NCI-H2196 treated with DMSO at 0.1 percent for 48 hours (cell line): ENCODE results near the gene RHOF.
"Not testable (repeated sequence)": the region's sequence is repeated elsewhere in the genome, so short reads cannot be mapped to it uniquely, and the experiment has no call there.

Experiments used
- DNase-seq: peaks from one replicate; lab custom pipeline; 2025; ENCODE audit not compliant: unreplicated experiment; lab: John Stamatoyannopoulos, UW

RHOF gene

DNA sequence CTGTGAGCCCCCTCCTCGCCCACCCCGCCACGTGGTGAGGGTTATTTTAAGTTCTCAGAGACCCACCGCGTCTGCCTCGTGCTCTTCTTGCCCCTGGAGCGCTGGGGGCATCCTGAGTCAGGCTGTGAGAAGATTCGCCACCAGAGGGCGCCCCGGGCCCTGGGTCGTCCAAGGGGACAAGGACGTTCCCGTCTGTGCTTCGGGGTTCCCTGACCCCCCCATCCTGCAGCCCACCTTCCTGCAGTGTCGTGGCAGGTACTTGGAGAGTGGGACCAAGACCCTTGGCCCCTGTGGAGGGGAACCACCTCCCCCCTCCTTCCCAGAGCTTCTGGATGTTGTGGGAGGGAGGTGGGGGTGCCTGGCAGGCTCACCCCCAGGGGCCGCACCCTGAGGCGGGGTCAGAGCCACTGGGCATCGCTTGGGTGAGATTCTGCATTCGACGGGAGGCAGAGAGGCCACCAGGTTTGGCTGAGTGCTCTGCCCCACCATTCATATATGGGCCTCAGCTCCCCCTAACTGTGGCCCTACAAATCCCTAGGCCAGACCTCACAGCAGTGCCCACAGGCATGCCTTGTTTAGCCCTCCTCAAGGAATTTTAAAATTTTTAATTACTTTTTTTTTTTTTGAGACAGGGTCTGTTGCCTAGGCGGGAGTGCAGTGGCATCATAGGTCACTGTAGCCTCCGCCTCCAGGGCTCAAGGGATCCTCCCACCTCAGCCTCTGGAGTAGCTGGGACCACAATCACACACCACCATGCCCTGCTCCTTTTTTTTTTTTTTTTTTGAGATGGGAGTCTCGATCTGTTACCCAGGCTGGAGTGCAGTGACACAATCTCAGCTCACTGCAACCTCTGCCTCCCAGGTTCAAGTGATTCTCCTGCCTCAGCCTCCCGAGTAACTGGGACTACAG lies 17.0 kb downstream of the RHOF start:
- DNase-seq, result no peak

DNA sequence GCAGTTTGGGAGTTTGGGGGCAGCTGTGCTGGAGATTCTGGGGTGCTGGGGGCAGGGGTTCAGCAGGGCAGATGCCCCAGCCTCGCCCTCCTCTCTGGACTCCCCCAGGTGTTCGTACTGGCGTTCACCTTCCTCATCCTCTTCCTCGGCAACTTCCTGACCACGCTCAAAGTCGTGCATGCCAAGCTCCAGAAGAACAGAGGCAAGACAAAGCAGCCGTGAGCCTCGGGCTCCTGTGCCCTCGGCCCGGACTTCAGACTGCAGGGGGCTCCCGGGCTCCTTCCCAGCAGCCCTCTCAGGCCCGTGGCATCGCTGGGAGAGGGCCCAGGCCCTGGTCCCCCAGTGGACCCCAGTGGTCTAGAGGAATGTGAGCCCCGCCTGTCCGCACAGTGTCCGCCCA lies 18.0 kb downstream of the RHOF start:
- DNase-seq, result no peak

DNA sequence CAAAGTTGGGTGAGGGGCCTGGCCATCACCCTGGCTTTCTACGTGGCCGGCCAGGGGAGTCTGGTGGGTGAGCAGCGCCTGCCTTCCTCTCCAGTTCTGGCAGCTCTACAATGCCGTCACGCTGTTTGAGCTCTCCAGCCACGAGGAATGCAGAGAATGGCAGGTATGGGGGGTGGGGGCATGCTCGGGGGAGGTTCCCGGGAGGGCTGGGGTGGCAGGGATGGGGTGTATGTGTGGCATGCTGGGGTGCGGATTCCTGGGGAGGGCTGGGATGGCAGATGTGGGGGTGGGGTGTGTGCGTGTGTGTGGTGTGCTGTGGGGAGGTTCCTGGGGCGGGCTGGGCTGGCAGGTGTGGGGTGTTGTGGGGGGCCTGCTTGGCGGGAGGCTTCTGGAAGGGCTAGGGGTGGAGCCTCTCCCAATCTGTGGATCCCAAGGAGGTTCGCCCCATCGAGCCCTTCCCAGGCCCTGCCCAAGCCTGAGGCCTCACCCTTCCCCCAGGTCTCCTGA lies 18.5 kb downstream of the RHOF start:
- no peak for DNase-seq

DNA sequence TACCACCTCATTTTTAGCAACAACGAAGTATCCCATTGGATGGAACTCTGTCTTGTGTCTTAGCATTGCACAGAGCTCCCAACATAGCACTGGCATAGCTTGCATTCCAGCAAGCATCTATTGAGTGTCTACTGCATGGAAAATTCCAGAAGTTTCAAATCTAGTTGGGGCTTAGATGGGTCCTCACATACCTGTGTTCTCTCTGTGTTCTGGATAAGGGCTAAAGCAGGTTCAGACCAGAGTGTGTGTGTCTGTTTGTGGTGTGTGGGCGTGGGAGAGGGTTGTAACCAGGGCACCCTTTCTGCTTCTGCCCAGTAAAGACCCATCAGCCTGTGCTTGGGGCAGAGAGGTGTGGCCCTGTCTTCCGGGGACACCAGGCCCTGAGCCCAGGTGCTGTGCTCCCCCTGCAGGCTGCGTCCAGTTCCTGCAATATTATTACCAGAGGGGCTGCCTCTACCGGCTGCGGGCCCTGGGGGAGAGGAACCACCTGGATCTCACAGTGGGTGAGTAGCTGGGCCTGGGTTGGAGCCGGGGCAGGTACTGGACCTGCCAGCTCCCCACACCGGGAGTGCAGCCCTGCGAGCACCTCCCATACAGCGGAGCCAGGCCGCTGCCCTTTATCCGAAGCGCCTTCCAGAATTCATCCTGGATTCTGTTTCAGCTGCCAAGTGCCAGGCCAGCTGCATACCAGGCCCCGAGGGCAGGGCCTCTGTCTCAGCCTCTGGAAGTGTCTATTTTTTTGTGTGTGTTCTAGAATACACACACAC lies 20.3 kb downstream of the RHOF start:
- peak; percentile 77 for DNase-seq

DNA sequence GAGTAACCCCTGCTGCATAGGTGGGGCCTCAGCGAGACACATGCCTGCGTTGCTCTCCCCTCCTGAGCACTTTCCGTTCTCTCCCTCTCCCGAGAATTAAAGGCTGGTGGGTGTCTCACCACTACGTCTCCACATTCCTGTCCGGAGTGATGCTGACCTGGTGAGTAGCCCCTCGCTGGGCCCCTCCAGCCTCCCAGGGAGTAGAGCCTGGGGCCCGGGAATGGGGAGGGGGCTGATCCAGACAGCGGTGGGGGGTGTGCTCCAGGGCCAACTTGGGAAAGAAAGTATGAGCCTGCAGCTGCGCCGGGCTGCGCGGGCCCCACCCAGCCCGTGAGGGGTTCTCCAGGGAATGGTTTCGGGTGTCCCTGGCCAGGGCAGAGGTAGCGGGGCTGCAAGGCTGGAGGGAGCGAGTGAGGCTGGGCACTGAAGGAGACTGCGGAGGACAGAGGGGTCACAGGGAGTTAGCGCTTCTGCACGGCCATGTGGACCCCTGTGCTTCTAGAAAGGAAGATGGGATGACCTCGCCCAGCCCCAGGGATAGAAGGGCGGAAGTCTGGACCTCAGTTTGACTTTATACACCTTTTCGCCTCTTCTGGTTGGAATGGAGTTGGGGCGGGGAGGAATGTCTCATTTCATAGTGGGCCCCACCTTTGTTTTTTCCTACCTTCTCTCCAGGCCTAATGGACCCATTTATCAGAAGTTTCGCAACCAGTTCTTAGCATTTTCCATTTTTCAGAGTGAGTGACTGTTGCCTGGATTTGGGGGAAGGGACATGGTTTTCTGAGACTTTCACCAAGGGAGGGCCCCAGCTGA lies 22.5 kb downstream of the RHOF start:
- no peak for DNase-seq

DNA sequence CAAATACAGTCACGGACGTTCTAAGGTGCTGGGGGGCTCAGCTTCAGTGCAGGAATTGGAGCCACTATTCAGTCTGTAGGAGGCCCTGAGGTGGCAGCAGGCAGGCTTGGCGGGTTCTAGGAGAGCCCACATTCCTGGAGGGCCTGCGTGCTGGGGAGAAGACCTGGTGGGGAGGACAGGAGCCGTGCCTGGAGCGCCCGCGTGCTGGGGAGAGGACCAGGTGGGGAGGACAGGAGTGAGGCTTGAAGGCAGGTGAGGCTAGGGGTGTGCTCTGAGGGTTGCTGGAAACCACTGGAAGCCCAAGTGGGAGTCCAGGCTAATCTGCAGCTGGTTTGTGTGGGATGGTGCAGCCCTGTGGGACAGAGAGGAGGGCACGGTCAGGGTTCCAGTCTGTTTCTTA lies 23.1 kb downstream of the RHOF start:
- no peak for DNase-seq

DNA sequence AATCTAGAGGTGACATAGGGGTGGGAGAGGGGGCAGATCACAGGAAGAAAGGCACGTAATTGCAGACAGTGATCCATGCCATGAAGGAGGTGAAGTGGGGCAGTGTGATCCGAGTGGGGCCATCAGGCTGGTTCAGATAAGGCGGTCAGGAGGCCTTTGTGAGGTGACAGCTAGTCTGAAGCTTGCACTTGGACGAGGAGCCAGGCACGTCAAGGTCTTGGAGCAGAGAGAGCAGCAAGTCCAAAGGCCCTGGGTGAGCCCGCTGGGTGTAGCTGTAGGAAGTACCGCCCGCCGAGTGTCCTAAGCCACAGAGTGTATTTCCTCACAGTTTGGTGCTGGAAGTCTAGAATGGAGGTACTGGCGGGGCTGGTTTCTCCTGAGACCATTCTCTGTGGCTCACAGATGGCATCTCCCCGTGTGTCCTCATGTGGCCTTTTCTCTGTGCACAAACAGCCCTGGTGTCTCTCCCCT lies 23.6 kb downstream of the RHOF start:
- no peak for DNase-seq

DNA sequence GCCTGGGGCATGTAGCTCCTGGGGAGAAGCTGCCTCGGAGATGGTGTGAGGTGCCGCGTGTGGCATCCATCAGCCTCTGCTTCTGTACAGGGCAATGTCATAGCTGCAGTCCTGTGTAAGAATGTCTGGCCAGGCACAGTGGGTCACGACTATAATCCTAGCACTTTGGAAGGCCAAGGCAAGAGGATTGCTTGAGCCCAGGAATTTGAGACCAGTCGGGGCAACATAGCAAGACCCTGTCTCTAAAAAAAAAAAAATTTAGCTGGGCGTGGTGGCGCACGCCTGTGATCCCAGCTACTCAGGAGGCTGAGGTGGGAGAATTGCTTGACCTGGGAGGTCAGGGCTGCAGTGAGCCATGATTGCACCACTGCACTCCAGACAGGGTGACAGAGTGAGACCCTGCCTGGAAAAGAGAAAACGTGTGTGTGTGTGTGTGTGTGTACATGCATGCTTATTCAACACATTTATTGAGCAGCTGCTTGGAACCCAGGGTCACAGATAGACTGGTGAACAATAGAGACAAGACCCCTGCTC lies 24.1 kb downstream of the RHOF start:
- DNase-seq, result no peak

DNA sequence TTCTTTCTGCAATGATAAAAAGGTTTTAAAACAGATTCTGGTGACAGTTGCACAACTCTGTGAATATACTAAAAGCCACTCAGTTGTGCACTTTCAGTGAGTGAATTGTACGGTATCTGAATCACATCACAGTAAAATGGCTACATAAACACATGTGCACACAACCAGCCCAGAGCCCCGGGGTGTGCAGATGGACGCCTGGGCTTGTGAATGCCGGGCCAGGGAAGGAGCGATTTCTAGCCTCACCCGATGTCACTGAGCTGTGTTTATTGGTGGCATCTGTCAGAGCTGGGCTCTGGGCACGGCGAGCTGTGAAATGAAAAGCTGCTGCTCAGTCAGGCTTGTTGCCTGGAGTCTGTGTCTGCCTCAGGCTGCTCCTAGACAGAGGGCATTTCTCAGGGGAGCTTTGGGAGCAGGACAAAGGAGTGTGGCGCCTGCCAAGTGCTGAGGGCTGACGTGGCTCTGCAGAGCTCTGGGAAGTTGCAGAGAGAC lies 25.9 kb downstream of the RHOF start:
- DNase-seq, result no peak

DNA sequence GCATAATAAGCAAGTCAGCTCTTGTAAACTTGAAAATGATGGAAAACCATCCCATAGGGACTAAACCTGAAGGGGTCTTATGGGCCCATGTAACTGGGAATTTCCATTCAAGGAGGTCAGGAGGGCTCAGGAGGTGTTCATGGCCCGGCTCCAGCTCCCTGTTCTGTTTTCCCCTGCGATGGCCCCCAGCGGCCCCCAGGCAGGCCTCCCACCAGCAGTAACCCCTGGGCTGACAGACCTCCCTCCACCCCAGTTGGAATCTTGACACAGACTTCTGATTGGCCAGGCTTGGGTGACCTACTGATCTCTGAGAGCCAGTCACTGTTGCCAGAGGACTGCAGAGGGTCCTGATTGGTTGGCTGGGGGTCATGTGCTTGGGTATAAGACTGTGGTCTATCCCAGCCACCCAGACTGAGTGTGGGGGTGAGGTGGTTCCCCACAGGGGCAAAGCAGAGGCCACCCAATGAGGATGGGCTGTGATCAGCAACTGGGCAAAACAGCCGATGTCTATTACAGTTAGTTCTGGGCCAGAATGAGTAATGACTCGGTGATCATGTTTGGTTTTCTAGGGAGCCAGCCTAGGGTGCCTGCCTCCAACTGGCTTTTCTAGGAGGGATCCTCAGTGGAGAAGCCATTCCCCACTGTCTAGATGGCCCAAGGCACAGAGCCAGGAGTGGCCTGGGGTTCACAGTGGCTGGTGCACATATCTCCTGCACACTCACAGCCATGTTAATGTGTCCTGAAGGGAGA lies 27.0 kb downstream of the RHOF start:
- DNase-seq, result no peak

DNA sequence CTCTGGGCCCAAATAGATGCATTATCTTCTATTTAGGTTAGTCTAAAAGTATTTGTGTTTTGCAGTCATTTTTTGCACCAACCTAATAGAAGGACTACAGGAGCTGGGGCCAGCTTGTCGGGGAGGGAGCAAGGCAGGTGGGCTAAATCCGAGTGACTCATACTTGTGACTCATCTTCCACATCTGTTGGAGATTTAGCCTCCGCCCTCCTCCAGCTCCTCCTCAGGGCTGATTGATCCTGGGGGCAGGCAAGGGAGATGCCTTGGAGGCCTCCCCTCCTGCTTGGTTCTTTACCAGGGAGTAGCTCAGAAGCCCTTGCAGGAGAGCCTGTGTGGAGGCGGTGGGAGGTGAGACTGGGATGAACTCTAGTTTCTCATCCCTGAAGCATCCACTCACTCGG lies 27.9 kb downstream of the RHOF start:
- no peak for DNase-seq

DNA sequence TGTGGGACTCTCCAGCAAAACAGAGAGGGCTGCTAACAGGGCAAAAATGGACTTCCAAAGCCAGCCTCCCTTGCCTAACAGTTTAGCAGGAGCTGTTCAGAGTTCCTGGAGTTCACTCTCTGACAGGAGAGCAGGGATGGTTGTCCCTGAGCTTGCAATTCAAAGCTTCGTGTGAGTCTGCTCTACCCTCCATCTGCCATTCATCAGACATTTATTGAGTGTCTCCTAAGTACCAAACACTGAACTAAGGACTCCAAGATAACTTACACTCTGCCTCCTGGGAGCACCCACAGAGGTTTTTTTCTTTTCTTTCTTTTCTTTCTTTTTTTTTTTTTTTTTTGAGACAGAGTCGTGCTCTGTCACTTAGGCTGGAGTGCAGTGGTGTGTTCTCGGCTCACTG lies 28.7 kb downstream of the RHOF start:
- DNase-seq, result no peak

DNA sequence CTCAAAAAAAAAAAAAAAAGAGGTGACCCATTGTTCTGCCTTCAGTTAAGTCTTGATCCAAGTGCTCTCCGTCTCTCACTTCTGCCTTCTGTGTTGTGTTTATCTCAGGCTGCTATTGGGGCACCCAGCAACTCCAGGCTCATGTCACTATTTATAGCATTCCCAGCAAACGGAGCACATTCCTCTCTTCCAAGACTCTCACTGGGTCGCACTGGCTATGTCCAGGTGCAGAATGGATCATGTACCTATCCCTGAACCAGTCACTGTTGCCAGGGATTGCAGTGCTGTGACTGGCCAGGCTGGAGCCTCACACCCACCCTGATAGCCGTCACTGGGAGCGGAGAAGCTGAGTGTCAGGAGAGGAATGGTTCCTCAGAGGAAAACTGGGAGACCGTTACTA lies 31.2 kb downstream of the RHOF start:
- no peak for DNase-seq

DNA sequence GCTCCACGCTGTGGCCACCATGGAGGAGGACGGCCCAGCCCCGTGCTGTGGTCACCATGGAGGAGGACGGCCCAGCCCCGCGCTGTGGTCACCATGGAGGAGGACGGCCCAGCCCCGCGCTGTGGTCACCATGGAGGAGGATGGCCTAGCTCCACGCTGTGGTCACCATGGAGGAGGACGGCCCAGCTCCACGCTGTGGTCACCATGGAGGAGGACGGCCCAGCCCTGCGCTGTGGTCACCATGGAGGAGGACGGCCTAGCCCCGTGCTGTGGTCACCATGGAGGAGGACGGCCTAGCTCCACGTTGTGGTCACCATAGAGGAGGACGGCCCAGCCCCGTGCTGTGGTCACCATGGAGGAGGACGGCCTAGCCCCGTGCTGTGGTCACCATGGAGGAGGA lies 35.0 kb downstream of the RHOF start:
- not testable (repeated sequence) for DNase-seq

DNA sequence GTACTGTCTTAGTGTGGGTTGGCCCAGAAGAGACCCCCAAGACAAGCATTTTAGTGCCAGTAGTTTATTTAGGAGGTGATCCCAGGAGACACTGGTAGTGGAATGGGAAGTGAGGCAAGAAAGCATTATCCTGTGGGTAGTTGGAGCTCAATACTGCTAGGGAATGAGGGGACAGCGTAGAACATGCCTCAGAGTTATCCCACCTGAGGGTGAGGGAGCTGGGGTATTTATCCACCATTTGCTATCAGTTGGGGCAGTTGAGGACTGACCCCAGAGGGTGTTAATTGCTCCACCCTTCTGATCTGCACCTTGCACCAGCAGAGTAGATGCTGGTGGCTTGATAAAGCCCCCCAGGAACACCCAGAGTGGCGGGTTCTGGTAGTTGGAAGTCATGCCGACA lies 37.9 kb downstream of the RHOF start:
- DNase-seq, result no peak

DNA sequence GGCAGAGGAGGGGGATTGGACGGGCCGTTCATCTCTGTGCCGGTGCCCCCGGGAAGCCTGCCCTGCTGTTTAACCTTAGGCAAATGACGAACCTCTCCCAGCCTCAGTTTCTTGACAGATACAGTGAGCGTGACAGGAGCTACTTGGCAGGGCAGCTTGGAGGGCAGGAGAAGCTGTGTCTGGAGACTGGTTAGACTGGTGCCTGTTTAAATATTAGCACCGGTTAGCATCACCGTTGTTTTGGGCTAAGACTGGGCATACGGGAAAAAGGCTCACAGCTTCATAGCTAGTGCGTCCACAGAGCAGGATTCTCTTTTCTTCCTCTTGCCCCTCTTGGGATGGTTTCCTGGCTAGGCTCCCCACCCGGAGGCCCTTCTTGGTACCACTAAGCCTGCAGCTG lies 38.7 kb downstream of the RHOF start:
- no peak for DNase-seq

DNA sequence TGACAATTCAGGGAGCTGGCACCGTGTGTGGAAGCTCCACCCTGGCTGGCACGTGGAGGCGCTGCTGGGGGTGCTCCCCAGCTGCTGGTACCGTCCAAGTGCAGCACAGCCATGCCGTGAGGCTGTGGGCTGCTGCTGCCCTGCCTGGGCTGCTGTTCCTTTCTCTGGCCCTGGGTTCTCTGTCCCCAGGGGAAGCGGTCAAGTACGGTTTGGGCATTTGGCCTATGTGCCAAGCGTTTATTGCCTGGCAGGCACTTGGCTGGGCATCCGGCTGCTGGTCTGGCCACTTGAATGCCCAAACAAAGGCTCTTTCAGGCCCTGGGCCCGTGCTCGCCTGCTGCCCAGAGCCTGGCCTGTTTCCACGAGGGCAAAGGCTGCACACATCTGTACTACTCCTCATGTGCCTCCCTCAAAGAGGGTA lies 39.6 kb downstream of the RHOF start:
- DNase-seq, result peak; percentile 85

DNA sequence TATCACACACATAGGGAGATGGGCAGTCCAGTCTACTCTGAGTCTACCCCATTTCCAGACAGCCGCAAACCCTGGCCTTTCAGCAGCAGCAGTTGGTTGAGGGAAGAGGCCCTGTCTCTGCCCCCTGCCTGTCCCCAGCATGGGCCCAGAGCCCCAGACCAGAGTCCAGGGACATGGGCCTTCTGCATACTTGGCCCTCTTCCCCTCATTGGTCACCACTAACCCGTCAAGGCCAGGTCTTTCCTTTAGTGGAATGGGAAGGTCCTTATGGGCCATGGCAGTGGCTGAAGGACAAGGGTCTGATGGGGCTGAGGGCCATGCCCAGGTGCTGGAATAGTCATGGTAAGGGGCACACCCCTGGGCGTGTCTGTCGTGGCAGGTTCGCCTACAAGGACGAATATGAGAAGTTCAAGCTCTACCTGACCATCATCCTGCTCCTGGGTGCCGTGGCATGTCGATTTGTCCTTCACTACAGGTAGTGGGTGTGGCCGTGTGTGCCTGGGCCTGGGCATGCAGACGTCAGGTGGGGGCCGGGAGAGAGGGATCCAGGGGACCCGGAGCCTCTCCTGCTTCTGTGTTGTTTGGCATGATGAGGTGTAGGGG lies 41.6 kb downstream of the RHOF start:
- no peak for DNase-seq

DNA sequence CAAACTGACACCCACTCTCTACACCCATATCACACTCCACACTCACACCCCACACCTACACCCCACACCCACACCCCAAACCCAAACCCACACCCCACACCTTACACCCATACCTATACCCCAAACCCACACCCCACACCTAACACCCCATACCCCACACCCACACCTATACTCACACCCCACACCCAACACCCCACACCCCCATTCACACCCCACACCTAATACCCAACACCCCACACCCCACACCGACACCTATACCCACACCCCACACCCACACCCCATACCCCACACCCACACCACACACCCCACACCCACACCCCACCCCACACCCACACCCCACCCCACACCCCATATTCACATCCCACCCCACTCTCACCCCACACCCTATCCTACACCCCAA lies 42.5 kb downstream of the RHOF start:
- DNase-seq, result no peak

DNA sequence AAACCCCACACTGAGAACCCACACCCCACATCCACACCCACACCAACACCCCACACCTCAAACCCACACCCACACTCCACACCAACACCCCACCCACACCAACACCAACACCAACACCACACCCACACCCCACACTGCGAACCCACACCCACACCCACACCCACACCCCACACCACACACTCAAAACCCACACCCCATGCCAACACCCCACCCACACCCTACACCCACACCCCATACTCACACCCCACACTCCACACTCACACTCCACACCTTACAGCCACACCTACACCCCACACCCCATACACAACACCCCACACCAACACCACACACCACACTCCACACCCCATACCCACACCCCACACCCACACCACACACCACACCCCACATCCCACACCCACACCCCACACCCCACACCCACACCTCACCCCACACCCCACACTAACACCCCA lies 43.0 kb downstream of the RHOF start:
- DNase-seq, result no peak
